Measurements from ENCODE around the gene FKBP5.

Gene FKBP5

GRCh38 chr6:35716798-35717197 lies 28.1 kb upstream of the FKBP5 start:
- no peak overlapping the region for H3K4me3 ChIP-seq (ENCODE audit: low read depth in 1 of 2, low read length in 2 of 2)
- peaks cover 16% of the 10 kb centered on the region for H4K20me1 ChIP-seq (ENCODE audit: insufficient read depth, low read length)
- H3K79me2 ChIP-seq (ENCODE audit: insufficient read depth, low read length): no peaks in the 10 kb centered on the region
- TF ChIP-seq EZH2 (IDR thresholded peaks at IDR 0.05; ENCODE audit: borderline replicate concordance, low read depth, low read length, severe bottlenecking): no peak
- TF ChIP-seq CTCF (IDR thresholded peaks at IDR 0.05; ENCODE audit: borderline replicate concordance, extremely low read depth, low read length, poor library complexity, severe bottlenecking): no peak
- ATAC-seq (ENCODE audit: insufficient read depth, low read depth) (no peak), DNase-seq (no peak)
- H3K36me3 ChIP-seq (ENCODE audit: insufficient read depth, low read length): no peaks in the 10 kb centered on the region
- H3K4me1 ChIP-seq (ENCODE audit: insufficient read depth, low read length): peaks cover 42% of the 10 kb centered on the region
- H3K27me3 ChIP-seq (ENCODE audit: insufficient read depth, low read length, poor library complexity): peaks cover 30% of the 10 kb centered on the region
- no peak overlapping the region for H3K4me2 ChIP-seq (ENCODE audit: insufficient read depth, low read length)
- H3K9me3 ChIP-seq (ENCODE audit: insufficient read depth, low read length, severe bottlenecking): no peaks in the 10 kb centered on the region
- no peak overlapping the region for H2AFZ ChIP-seq (ENCODE audit: low read depth, low read length)
- no peak overlapping the region for H3K27ac ChIP-seq (ENCODE audit: low read length)
- H3K9ac ChIP-seq (ENCODE audit: low read depth, low read length): no peak overlapping the region

GRCh38 chr6:35713006-35713767 lies 24.5 kb upstream of the FKBP5 start:
- 0 out of 3 replicates have a peak, but pooled peaks have one; percentile 40 for ATAC-seq (ENCODE audit: insufficient read depth, low read depth)

GRCh38 chr6:35711731-35712130 lies 23.0 kb upstream of the FKBP5 start:
- TF ChIP-seq EZH2 (IDR thresholded peaks at IDR 0.05; ENCODE audit: borderline replicate concordance, low read depth, low read length, severe bottlenecking): no peak
- TF ChIP-seq CTCF (IDR thresholded peaks at IDR 0.05; ENCODE audit: borderline replicate concordance, extremely low read depth, low read length, poor library complexity, severe bottlenecking): no peak

More at GRCh38 chr6:35713006-35713767, 24.5 kb upstream of the FKBP5 start:
- H3K36me3 ChIP-seq (ENCODE audit: insufficient read depth, low read length): no peaks in the 10 kb centered on the region
- H3K27ac ChIP-seq (ENCODE audit: low read length): no peak overlapping the region
- no peak overlapping the region for H2AFZ ChIP-seq (ENCODE audit: low read depth, low read length)
- peaks cover 15% of the 10 kb centered on the region for H3K4me1 ChIP-seq (ENCODE audit: insufficient read depth, low read length)
- H3K27me3 ChIP-seq (ENCODE audit: insufficient read depth, low read length, poor library complexity): peaks cover 21% of the 10 kb centered on the region
- H3K4me2 ChIP-seq (ENCODE audit: insufficient read depth, low read length): no peak overlapping the region
- no peaks in the 10 kb centered on the region for H3K79me2 ChIP-seq (ENCODE audit: insufficient read depth, low read length)
- H3K9me3 ChIP-seq (ENCODE audit: insufficient read depth, low read length, severe bottlenecking): no peaks in the 10 kb centered on the region
- TF ChIP-seq CTCF (IDR thresholded peaks at IDR 0.05; ENCODE audit: borderline replicate concordance, extremely low read depth, low read length, poor library complexity, severe bottlenecking): no peak
- no peak for TF ChIP-seq EZH2 (IDR thresholded peaks at IDR 0.05; ENCODE audit: borderline replicate concordance, low read depth, low read length, severe bottlenecking)
- DNase-seq: no peak
- peaks cover 5% of the 10 kb centered on the region; the same call in 1 of the 2 replicates for H4K20me1 ChIP-seq (ENCODE audit: insufficient read depth, low read length)
- no peak overlapping the region for H3K9ac ChIP-seq (ENCODE audit: low read depth, low read length)
- no peak overlapping the region for H3K4me3 ChIP-seq (ENCODE audit: low read depth in 1 of 2, low read length in 2 of 2)

More at GRCh38 chr6:35711731-35712130, 23.0 kb upstream of the FKBP5 start:
- H4K20me1 ChIP-seq (ENCODE audit: insufficient read depth, low read length): peaks cover 2% of the 10 kb centered on the region; the same call in 1 of the 2 replicates
- H3K4me2 ChIP-seq (ENCODE audit: insufficient read depth, low read length): no peak overlapping the region
- no peaks in the 10 kb centered on the region for H3K9me3 ChIP-seq (ENCODE audit: insufficient read depth, low read length, severe bottlenecking)
- peaks cover 17% of the 10 kb centered on the region for H3K27me3 ChIP-seq (ENCODE audit: insufficient read depth, low read length, poor library complexity)
- no peaks in the 10 kb centered on the region for H3K79me2 ChIP-seq (ENCODE audit: insufficient read depth, low read length)
- no peak for DNase-seq
- H3K4me3 ChIP-seq (ENCODE audit: low read depth in 1 of 2, low read length in 2 of 2): no peak overlapping the region
- no peaks in the 10 kb centered on the region for H3K36me3 ChIP-seq (ENCODE audit: insufficient read depth, low read length)
- no peak overlapping the region for H3K27ac ChIP-seq (ENCODE audit: low read length)
- H2AFZ ChIP-seq (ENCODE audit: low read depth, low read length): no peak overlapping the region
- ATAC-seq (ENCODE audit: insufficient read depth, low read depth): no peak
- H3K4me1 ChIP-seq (ENCODE audit: insufficient read depth, low read length): 0 out of 2 replicates have a peak, but pooled peaks cover under 1% of the 10 kb centered on the region
- H3K9ac ChIP-seq (ENCODE audit: low read depth, low read length): no peak overlapping the region

All from DND-41 (cell line).